Transverse colon (tissue), 4 donors: ENCODE results near the gene KRT32.

ENCODE experiments used
- CTCF ChIP-seq, 5 experiments: fragments of 200-600 bp in 3 of 5; fragments of 450-650 bp in 2 of 5; sonication (generic) in 3 of 5; IDR thresholded peaks; 1 replicate in 2 of 5; 2 replicates in 3 of 5; pipeline ENCODE4 v1.5.1; 2016 to 2017; ENCODE audit warnings: antibody characterized with exemption in 5 of 5, inconsistent platforms in 3 of 5, mild to moderate bottlenecking in 2 of 5, moderate library complexity in 1 of 5
- EP300 ChIP-seq: sonication (generic); formaldehyde crosslinking; IDR thresholded peaks from one replicate; pipeline ENCODE4 v1.6.1; 2017; ENCODE audit warnings: antibody characterized with exemption, low read depth
- POLR2A ChIP-seq: fragments of 450-650 bp; IDR thresholded peaks from one replicate; pipeline ENCODE4 v1.6.1; 2016; ENCODE audit warnings: antibody characterized with exemption, mild to moderate bottlenecking, moderate library complexity
- POLR2AphosphoS5 ChIP-seq, 3 donors: sonication (generic); formaldehyde crosslinking; IDR thresholded peaks; one replicate each; pipeline ENCODE4 v1.6.1; 2016; ENCODE audit warnings: antibody characterized with exemption in 3 of 3

- TF ChIP-seq CTCF (IDR thresholded peaks at IDR 0.05) (no peak), POLR2AphosphoS5 (IDR thresholded peaks at IDR 0.05) (no peak), POLR2A (no peak), EP300 (no peak)
These were observed 47.1 kb downstream of the KRT32 start for GRCh38 chr17:41420134-41420533.
